22Rv1 (cell line): Measurements from ENCODE around the gene VWC2.

Source experiments
- CTCF ChIP-seq: fragments of 450-650 bp; IDR thresholded peaks from 2 replicates; pipeline ENCODE4 v1.5.1; 2017; ENCODE audit warnings: mild to moderate bottlenecking
- ZFX ChIP-seq: fragments of 450-650 bp; IDR thresholded peaks from 2 replicates; pipeline ENCODE4 v1.6.1; 2017; ENCODE audit warnings: antibody characterized with exemption, borderline replicate concordance

- TF ChIP-seq CTCF: no peak
- TF ChIP-seq ZFX: no peak
Observed at GRCh38 chr7:49773936-49774458, 559 bp downstream of the VWC2 start.
